Measurements from ENCODE around the gene SAAL1. TPM values are rescaled to one million over a fixed set of nuclear protein-coding genes. Genes with fewer than 3 reads are reported as not detected.
A peak's percentile ranks its signal among the peaks of the same experiment; 100 is the strongest.

SAAL1 gene
- total RNA-seq, 1 experiment from 2014 or later, result 37.9 TPM

- in situ Hi-C loops (cut with HindIII; ENCODE audit: low sequenced_read_pairs), result no loop called here
- DNase-seq (ENCODE audit: low spot score), result no peak
Measured at GRCh38 chr11:18091731-18092130, 14.2 kb downstream of the SAAL1 start.

GRCh38 chr11:18088966-18089365 lies 16.9 kb downstream of the SAAL1 start:
- in situ Hi-C loops (cut with HindIII; ENCODE audit: low sequenced_read_pairs), result no loop called here
- no peak for DNase-seq (ENCODE audit: low spot score)

GRCh38 chr11:18088366-18088765 lies 17.5 kb downstream of the SAAL1 start:
- DNase-seq (ENCODE audit: low spot score), result no peak
- in situ Hi-C loops (cut with HindIII; ENCODE audit: low sequenced_read_pairs), result no loop called here

DNA sequence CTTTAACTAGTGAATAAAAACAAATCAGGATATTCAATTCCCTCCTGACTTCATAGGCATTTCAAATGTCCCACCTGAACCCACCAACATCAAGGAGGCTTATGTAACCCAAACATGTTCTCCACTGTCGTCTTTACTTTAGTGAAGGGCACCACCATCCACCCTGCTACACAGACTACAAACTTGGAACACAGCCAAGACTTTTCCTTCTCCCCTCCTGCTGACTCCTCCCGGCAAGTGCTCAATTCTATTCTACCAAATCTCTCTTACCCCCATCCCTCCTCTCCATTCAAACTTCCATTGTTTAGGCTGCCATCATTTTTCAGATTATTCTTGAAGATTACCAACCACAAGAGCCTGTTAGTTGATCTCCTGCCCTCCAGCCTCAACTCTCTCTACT lies 24.3 kb downstream of the SAAL1 start:
- DNase-seq (ENCODE audit: low spot score), result peak; percentile 14
- in situ Hi-C loops (cut with HindIII; ENCODE audit: low sequenced_read_pairs), result no loop called here

DNA sequence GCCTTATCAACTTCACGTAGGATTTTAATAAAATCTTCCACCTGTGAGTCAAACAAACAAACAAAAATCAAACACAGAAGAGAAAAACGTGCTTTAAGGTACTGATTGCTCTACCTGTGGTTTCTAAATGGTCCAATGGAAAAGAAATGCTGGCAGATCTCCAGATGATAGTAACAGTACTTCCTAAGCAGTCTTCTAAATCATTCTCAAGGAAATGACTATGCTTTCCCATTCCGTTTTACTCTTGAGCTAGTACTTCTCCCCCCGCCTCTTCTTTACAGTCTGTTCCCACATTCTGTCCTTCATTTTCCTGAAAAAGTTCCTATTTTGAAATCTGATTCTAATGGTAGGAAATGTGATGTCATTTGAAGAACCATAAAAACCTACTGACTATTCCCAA lies 25.4 kb downstream of the SAAL1 start:
- in situ Hi-C loops (cut with HindIII; ENCODE audit: low sequenced_read_pairs), result no loop called here
- DNase-seq (ENCODE audit: low spot score), result no peak

- in situ Hi-C loops (cut with HindIII; ENCODE audit: low sequenced_read_pairs), result no loop called here
- DNase-seq (ENCODE audit: low spot score), result no peak
Measured at GRCh38 chr11:18078909-18079308, 27.0 kb downstream of the SAAL1 start.

DNA sequence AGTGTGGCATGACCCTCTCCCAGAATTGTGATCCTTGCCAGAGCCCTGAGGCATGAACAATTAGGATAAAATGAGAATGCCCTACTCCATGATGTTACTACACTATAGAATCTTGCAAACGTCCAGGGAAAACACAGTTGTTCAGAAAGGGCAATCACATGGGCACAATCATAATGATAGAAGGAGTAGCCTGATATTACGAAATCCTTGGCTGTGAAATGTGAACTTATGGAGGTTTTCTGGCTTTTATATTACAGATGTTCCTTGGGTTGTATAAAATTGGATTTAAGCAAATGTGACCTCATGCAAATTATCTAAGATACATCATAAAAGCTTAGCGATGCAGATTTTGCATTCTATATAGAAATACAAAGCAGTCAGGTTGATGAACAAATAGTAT lies 30.4 kb downstream of the SAAL1 start:
- no peak for DNase-seq (ENCODE audit: low spot score)
- in situ Hi-C loops (cut with HindIII; ENCODE audit: low sequenced_read_pairs), result no loop called here

DNA sequence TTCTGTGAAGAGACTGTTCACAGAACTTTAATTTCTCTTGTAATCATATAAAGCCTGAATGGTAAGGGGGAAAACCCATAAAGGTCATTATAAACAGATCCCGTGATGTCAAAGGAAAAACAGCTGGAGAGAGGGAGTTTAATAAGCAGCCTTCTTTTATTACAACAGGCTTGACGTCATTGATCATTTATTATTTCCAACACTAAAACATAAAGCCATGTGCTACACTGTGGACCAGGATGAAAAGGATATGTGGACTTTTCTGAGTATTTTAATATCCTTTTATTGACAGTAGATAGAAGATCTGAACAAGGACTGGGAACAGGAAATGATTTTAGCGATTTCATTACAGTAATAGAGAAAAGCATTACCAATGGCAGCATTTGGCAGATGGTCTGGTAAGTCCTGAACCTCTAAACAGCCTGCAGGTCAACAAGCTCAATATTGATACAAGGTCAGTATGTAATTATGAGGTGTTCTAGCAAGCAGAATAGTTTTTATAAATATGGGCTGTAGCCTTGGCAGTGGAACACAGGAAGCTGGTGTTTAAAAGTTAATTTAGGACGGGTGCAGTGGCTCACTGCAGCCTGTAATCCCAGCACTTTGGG lies 34.7 kb downstream of the SAAL1 start:
- in situ Hi-C loops (cut with HindIII; ENCODE audit: low sequenced_read_pairs), result no loop called here
- no peak for DNase-seq (ENCODE audit: low spot score)

- no peak for DNase-seq (ENCODE audit: low spot score)
- in situ Hi-C loops (cut with HindIII; ENCODE audit: low sequenced_read_pairs), result no loop called here
Measured at GRCh38 chr11:18067372-18067771, 38.5 kb downstream of the SAAL1 start.

DNA sequence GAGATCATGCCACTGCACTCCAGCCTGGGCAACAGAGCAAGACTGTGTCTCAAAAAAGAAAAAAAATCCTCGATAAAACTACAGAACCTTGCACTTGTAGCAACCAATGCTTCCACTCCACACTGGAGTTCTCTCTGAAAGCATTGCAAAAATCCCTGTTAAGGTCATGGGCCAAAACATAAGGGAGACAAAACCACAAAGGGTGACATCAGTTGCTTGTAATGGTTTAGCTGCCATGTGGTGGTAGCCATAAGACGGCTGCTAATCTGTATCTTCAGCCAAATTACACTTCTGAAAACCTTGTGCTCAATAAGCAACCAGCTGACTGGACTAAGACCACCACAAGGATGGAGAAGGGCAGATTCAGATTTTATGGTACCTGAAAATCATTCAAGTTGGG lies 39.3 kb downstream of the SAAL1 start:
- no peak for DNase-seq (ENCODE audit: low spot score)
- in situ Hi-C loops (cut with HindIII; ENCODE audit: low sequenced_read_pairs), result no loop called here

- in situ Hi-C loops (cut with HindIII; ENCODE audit: low sequenced_read_pairs), result no loop called here
Measured at GRCh38 chr11:18065572-18065971, 40.3 kb downstream of the SAAL1 start.

DNA sequence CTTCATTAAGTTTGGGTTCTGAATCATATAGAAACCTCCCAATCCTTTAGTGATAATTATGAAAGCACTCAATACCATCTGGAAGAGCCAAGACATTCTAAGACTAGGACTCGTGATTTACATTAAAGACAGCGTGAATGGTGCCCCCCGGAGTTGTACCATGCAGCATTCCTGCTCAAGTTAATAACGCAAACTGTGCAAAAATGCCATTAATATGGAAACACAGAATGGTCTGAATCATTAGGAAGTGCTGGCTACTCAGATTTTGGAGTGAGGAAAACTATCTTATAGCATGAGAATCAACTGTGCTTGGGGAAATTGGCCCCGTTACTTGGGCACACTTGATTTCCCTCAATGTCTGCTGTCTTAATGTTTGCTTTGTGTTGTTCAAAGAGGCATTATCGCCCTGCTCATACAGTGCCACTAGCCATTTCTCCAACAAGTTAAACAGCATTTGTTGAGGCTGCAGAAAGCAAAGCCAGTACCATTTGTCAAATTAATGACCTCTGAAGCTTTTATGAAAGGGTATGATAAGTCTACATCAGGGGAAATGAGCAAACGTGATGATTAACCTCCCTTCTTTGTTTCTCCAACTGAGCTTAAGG lies 41.3 kb downstream of the SAAL1 start:
- DNase-seq (ENCODE audit: low spot score), result no peak
- in situ Hi-C loops (cut with HindIII; ENCODE audit: low sequenced_read_pairs), result no loop called here

More at GRCh38 chr11:18065572-18065971, 40.3 kb downstream of the SAAL1 start:
- no peak for DNase-seq (ENCODE audit: low spot score)

DNA sequence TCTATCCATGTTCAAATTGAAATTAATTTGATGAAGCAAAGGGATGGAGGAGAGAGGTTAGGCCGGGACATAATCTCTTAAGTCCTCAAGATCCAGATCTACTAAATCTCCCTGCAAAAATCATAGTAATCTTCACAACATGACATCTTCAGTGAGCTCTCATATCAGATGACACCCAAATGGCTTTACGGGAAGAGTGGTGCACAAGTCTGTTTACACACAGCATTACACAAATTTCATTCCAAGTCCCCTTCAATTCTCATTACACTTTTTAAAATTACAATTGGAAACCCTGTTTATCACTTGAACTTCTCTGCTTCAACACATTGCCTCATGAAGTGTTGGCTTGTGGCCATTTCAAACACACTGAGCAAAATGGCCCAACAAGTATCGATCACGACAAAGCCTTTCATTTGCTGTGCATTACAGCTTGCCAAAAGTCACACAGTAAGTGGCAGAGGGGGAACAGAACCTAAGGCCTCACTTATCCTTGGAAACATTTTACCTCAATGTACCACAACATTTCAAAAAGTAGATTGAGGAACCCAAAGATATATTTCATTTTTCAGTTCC lies 41.9 kb downstream of the SAAL1 start:
- DNase-seq (ENCODE audit: low spot score), result no peak
- in situ Hi-C loops (cut with HindIII; ENCODE audit: low sequenced_read_pairs), result no loop called here

DNA sequence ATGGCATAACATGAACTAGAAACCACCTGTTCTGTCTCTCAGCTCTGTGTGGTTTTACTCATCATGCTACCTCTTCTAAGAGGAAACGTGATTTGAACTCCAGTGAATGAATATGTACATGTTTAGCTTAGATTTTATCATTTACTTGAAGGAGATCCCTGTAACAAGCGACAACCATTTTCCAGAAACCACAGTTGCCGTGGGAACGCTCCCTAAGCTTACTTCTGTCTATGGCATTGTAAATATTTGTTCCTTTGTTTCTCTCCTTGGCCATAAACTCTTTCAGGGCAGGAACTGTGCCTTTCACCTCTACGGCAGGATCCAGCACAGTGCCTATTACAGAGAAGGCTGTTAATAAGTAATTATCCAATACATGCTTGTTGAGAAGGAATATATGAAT lies 42.8 kb downstream of the SAAL1 start:
- in situ Hi-C loops (cut with HindIII; ENCODE audit: low sequenced_read_pairs), result no loop called here

DNA sequence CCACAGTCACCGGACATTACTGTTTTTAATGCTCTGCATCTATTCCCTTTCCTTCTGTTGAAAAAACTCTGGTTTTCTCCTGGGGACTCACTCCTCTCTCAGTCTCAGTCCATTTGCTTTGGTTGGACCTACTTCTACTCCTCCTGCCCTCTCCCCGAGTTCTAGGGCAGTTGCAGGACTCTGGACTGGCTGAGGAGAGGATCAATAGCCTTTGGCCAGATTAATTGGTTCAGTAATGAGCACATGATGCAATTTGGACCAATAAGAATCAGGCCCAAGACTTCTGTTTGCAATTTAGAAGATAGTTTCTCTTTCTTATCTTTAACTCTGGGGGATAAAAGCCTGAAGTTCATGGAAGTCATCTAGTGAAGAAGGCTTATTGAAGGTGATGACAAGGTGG lies 44.5 kb downstream of the SAAL1 start:
- DNase-seq (ENCODE audit: low spot score), result no peak
- in situ Hi-C loops (cut with HindIII; ENCODE audit: low sequenced_read_pairs), result no loop called here

More for the DNA sequence above, 42.8 kb downstream of the SAAL1 start:
- no peak for DNase-seq (ENCODE audit: low spot score)

- DNase-seq (ENCODE audit: low spot score), result no peak
- in situ Hi-C loops (cut with HindIII; ENCODE audit: low sequenced_read_pairs), result no loop called here
Measured at GRCh38 chr11:18056561-18057181, 49.2 kb downstream of the SAAL1 start.

DNA sequence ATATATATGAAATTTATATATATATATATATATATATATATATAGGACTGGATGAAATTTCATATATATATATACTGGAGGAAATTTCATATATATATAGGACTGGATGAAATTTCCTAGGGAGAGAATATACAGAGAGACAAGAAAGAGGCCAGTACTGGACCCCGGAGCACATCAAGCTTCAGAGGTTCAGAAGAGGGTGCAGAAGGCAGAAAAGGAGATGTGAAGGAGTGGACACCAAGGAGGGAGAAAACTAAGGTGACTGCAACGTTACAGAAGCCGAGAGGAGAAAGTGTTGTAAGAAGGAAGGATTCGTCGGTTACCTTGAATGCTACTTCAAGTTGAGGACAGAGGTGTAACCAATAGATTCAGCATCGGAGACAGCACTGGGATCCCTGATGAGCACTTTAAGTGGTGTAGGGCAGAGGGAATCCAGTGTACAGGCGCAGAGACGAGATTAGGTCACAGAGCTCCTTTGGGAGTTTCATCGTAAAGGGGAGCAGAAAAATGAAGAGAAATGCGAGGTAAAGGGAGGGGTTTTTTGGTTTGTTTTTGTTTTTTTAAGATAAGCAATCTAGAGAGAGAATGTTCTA lies 51.3 kb downstream of the SAAL1 start:
- in situ Hi-C loops (cut with HindIII; ENCODE audit: low sequenced_read_pairs), result no loop called here
- no peak for DNase-seq (ENCODE audit: low spot score)

DNA sequence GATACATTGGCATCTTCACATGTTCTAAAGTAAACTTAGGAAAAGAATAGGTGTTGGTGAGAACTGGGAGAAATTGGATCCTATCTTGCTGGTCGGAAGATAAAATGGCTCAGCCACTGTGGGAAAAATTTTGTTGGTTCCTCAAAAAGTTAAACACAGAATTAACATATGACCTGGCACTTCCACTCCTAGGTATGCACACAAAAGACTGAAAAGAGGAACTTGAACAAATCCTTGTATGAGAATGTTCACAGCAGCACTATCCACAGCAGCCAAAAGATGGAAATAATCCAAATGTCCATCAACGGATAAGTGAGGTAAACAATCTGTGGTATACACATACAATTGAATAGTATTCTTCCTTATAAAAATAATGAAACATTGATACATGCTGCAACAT lies 55.0 kb downstream of the SAAL1 start:
- no peak for DNase-seq (ENCODE audit: low spot score)
- in situ Hi-C loops (cut with HindIII; ENCODE audit: low sequenced_read_pairs), result no loop called here

- DNase-seq (ENCODE audit: low spot score), result no peak
- in situ Hi-C loops (cut with HindIII; ENCODE audit: low sequenced_read_pairs), result no loop called here
Measured at GRCh38 chr11:18046116-18046777, 59.6 kb downstream of the SAAL1 start, which contains the start of gene TPH1. Gene TPH1 (minus strand): TSS chr11:18046269. CDS start chr11:18040762, 5,507 bp downstream.

DNA sequence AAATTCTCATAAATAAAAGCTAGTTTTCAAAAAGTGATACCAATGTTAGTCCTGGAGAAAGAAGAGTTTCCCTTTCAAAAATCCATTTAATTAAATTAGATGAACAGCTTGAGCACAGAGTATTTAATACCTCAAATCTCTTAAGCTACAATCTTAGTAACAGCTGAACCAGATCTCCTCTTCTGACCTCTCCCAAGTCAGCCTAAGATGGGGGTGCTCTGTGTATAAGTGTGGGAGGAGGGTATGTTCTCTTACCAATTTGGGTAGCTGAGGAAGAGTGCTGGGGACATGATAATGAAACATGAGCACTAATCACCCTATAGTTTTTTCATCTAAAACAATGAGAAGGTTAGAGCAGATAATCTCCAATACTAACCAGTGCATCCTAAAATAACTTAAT lies 69.4 kb downstream of the SAAL1 start:
- in situ Hi-C loops (cut with HindIII; ENCODE audit: low sequenced_read_pairs), result no loop called here
- no peak for DNase-seq (ENCODE audit: low spot score)

Data from G401 (cell line).